ENCODE measurements around the gene EPG5. TPM values are rescaled to one million over a fixed set of nuclear protein-coding genes. Genes with fewer than 3 reads are reported as not detected.

The EPG5 gene
- total RNA-seq, 6 donors from 2014 or later: 28.6 to 109 (median 39.6) TPM

DNA sequence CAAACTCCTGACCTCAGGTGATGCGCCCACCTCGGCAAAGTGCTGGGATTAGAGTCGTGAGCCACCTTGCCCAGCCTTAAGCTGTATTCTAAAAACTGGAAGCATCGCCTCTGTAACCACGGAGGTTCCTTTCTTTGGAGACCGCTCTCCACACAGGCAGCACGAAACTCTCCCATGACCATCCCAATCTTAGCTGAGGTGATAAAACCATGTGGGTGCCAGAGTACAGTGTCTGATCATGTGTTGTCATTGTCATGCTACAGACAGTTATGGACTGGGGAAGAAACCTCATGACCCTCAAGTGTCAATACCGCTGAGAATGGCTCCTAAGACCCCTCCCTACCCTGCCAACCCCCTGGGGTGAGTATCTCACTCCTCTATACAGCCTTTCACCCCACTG lies 41.4 kb upstream of the EPG5 start:
- H3K9me3 ChIP-seq: no peaks in the 10 kb centered on the region
- peak in 1 of 2 donors; percentile 9 for ATAC-seq (ENCODE audit: low FRiP score in 2 of 2)
- DNase-seq: no peak
- no peaks in the 10 kb centered on the region for H3K27me3 ChIP-seq
- TF ChIP-seq POLR2AphosphoS5 (IDR thresholded peaks at IDR 0.05): no peak
- peaks cover 0 to 9% (median 3%) of the 10 kb centered on the region in 4 donors for H3K4me1 ChIP-seq
- 88 to 90% methylated on average over 8 of the region's 8 CpGs for WGBS, 2 donors
- H3K27ac ChIP-seq: peak overlapping the region; percentile 28 to 71 (median 42)
- H3K36me3 ChIP-seq: no peaks in the 10 kb centered on the region
- no peak overlapping the region for H3K4me3 ChIP-seq

DNA sequence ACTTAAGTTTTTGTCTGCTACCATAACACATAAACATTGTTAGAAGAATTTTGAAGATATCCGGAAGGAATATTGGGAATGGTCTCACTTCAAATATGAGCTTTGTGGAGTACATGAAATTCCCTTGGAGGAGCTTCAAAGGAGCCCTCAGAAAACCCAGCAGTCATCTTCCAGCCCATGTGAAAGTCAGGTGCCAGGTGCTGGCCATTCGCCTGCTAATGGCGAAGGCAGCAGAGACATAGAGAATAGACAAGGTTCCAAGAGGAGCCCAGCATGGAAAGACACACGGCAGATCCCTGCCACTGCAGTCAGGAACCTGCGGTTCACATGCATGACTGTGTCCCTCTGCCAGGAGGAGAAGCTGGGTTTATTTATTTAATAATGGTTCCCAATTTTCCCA lies 40.0 kb upstream of the EPG5 start:
- ATAC-seq (ENCODE audit: low FRiP score in 2 of 2): no peak
- WGBS, 2 donors: 93 to 95% methylated on average over 5 of the region's 5 CpGs
- no peaks in the 10 kb centered on the region for H3K36me3 ChIP-seq

DNA sequence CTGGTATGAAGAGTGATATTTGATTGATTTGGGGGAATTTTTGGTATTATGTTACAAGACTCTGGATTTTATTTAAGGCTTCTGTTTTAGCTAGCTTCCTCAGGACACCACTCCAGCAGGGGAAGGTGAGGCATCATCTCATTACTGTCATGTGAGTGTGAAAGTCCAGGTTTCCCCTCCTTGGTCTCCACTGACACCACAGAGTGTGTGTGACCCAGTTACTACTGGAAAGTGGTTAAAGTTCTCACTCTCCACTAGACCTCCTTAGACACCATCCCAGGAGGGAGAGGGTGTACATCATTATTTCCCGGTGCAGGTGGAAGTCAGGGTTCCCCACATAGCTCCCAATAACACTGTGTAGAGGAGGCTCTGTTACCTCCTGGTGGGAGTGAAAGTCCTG lies 35.8 kb upstream of the EPG5 start:
- ATAC-seq (ENCODE audit: low FRiP score in 2 of 2): no peak
- H3K9me3 ChIP-seq: no peaks in the 10 kb centered on the region
- H3K4me3 ChIP-seq: no peak overlapping the region
- no peak for DNase-seq
- peaks cover 0 to 3% (median 0%) of the 10 kb centered on the region in 4 donors for H3K4me1 ChIP-seq
- no peak for TF ChIP-seq POLR2A (IDR thresholded peaks at IDR 0.05)
- no peaks in the 10 kb centered on the region for H3K27me3 ChIP-seq
- 100% methylated on average over 1 of the region's 1 CpG for WGBS, 2 donors
- H3K27ac ChIP-seq: no peak overlapping the region
- no peaks in the 10 kb centered on the region for H3K36me3 ChIP-seq

More for the DNA sequence above, 40.0 kb upstream of the EPG5 start:
- no peak for DNase-seq
- Histone ChIP-seq H3K27ac (no peak overlapping the region), H3K27me3 (no peaks in the 10 kb centered on the region), H3K4me1 (peaks cover 0 to 9% (median 3%) of the 10 kb centered on the region in 4 donors), H3K9me3 (no peaks in the 10 kb centered on the region), H3K4me3 (no peak overlapping the region)
- no peak for TF ChIP-seq POLR2AphosphoS5 (IDR thresholded peaks at IDR 0.05)
- TF ChIP-seq EP300 (IDR thresholded peaks at IDR 0.05): no peak
- TF ChIP-seq, protein P1, sequence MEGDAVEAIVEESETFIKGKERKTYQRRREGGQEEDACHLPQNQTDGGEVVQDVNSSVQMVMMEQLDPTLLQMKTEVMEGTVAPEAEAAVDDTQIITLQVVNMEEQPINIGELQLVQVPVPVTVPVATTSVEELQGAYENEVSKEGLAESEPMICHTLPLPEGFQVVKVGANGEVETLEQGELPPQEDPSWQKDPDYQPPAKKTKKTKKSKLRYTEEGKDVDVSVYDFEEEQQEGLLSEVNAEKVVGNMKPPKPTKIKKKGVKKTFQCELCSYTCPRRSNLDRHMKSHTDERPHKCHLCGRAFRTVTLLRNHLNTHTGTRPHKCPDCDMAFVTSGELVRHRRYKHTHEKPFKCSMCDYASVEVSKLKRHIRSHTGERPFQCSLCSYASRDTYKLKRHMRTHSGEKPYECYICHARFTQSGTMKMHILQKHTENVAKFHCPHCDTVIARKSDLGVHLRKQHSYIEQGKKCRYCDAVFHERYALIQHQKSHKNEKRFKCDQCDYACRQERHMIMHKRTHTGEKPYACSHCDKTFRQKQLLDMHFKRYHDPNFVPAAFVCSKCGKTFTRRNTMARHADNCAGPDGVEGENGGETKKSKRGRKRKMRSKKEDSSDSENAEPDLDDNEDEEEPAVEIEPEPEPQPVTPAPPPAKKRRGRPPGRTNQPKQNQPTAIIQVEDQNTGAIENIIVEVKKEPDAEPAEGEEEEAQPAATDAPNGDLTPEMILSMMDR (IDR thresholded peaks at IDR 0.05): no peak
- TF ChIP-seq POLR2A (IDR thresholded peaks at IDR 0.05): no peak

DNA sequence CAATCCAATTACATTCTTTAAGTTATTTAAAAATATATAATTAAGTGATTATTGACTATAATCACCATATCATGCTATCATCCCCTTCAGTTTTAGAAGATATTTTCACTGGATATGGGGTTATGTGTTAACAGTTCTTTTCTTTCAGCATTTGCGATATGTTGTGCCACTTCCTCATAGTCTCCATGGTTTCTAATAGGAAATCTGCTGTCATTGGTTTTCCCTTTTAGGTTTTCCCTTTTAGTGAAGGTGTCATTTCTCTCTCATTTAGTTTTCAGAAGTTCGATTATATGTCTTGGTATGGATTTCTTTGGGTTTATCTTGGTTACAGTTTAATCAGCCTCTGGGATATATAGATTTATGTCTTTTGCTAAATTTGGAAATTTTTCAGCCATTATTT lies 34.8 kb upstream of the EPG5 start:
- ATAC-seq (ENCODE audit: low FRiP score in 2 of 2) (no peak), DNase-seq (no peak)
- TF ChIP-seq, protein P1 (IDR thresholded peaks at IDR 0.05): no peak
- TF ChIP-seq POLR2A (IDR thresholded peaks at IDR 0.05) (no peak), EP300 (IDR thresholded peaks at IDR 0.05) (no peak), POLR2AphosphoS5 (IDR thresholded peaks at IDR 0.05) (no peak)
- H3K9me3 ChIP-seq: no peaks in the 10 kb centered on the region
- no peaks in the 10 kb centered on the region for H3K36me3 ChIP-seq
- no peaks in the 10 kb centered on the region for H3K27me3 ChIP-seq
- no peak overlapping the region for H3K27ac ChIP-seq
- H3K4me3 ChIP-seq: no peak overlapping the region
- whole genome bisulfite sequencing, 2 donors: 88 to 92% methylated on average over 2 of the region's 2 CpGs
- H3K4me1 ChIP-seq: peaks cover 0 to 3% (median 0%) of the 10 kb centered on the region in 4 donors

DNA sequence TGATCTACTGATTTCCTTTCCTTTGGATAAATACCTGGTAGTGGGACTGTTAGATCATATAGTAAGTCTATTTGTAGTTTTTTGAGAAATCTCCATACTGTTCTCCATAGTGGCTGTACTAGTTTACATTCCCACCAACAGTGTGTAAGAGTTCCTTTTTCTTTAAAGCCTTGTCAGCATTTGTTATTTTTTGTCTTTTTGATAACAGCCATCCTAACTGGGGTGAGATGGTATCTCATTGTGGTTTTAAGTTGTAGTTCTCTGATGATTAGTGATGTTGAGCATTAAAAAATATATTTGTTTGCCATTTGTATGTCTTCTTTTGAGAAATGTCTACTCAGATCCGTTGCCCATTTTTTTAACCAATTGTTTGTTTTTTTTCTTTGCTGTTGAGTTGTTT lies 33.9 kb upstream of the EPG5 start:
- ATAC-seq (ENCODE audit: low FRiP score in 2 of 2) (no peak), DNase-seq (no peak)
- TF ChIP-seq, protein P1 (IDR thresholded peaks at IDR 0.05): no peak
- TF ChIP-seq EP300 (IDR thresholded peaks at IDR 0.05): no peak
- TF ChIP-seq POLR2AphosphoS5 (IDR thresholded peaks at IDR 0.05): no peak
- TF ChIP-seq POLR2A (IDR thresholded peaks at IDR 0.05): no peak
- Histone ChIP-seq H3K4me3 (no peak overlapping the region), H3K36me3 (no peaks in the 10 kb centered on the region), H3K27me3 (no peaks in the 10 kb centered on the region), H3K27ac (no peak overlapping the region), H3K9me3 (no peaks in the 10 kb centered on the region), H3K4me1 (peaks cover 0 to 3% (median 0%) of the 10 kb centered on the region in 4 donors)
- 75 to 82% methylated on average over 1 of the region's 1 CpG for WGBS, 2 donors

DNA sequence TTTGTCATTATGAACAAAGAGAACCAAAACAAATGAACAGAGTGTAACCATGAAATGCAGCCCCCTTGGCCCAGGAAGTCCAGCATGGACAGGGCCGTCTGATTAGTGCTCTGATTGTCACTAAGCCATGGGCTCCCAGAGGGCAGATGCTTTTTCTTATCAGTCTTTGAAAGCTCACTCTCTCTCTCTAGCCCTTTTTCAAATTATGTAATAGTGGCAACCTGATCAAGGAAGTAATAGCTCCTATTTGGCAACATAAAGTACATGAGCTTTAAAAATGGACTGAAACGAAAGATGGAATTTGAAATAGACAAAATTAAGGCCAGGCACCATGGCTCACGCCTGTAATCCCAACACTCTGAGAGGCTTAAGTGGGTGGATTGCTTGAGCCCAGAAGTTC lies 32.4 kb upstream of the EPG5 start:
- no peaks in the 10 kb centered on the region for H3K9me3 ChIP-seq
- no peak overlapping the region for H3K4me3 ChIP-seq
- ATAC-seq (ENCODE audit: low FRiP score in 2 of 2) (no peak), DNase-seq (no peak)
- no peaks in the 10 kb centered on the region for H3K36me3 ChIP-seq
- no peak for TF ChIP-seq POLR2A (IDR thresholded peaks at IDR 0.05)
- TF ChIP-seq, protein P1 (IDR thresholded peaks at IDR 0.05): no peak
- TF ChIP-seq POLR2AphosphoS5 (IDR thresholded peaks at IDR 0.05): no peak
- TF ChIP-seq EP300 (IDR thresholded peaks at IDR 0.05): no peak
- 73 to 76% methylated on average over 3 of the region's 3 CpGs for WGBS, 2 donors
- no peaks in the 10 kb centered on the region for H3K27me3 ChIP-seq
- peaks cover 0 to 3% (median 0%) of the 10 kb centered on the region in 4 donors for H3K4me1 ChIP-seq
- no peak overlapping the region for H3K27ac ChIP-seq

Data from upper lobe of left lung (tissue), 6 donors.